GM12878 (cell line): ENCODE data around the gene HOXB6. TPM values are rescaled to one million over a fixed set of nuclear protein-coding genes. Genes with fewer than 3 reads are reported as not detected.

ENCODE experiments used
- ATAC-seq: fragments of 200-7000 bp; cut with Tn5 transposase; 3 replicates; pipeline ENCODE4 v1.9.1; 2020; ENCODE audit warnings: mild to moderate bottlenecking, moderate library complexity
- BruUV-seq: library from RNA; stranded (reverse); fragments of 400-500 nt; replicated peaks from 2 replicates; lab custom pipeline; 2021; lab: Mats Ljungman, UMichigan
- CTCF ChIA-PET: fragments of 300-600 bp; sonication (Branson Sonifier 250); formaldehyde crosslinking; extraction: SDS; loops from one replicate; lab custom pipeline; 2021; ENCODE audit warnings: inconsistent platforms; lab: Yijun Ruan, JAX
- POLR2A ChIA-PET: fragments of 350-600 bp; formaldehyde crosslinking; extraction: SDS; loops from one replicate; lab custom pipeline; 2021; ENCODE audit warnings: inconsistent platforms; lab: Charles Lee
- RAD21 ChIA-PET: fragments of 300-600 bp; sonication (Branson Sonifier 250); formaldehyde crosslinking; loops from one replicate; lab custom pipeline; 2023; ENCODE audit warnings: antibody characterized with exemption; ENCODE audit not compliant: unreplicated experiment; lab: Charles Lee
- SMC1A ChIA-PET: fragments of 300-600 bp; sonication (Branson Sonifier 250); formaldehyde crosslinking; loops from one replicate; lab custom pipeline; 2023; ENCODE audit not compliant: unreplicated experiment, uncharacterized antibody; lab: Charles Lee
- DNase-seq: peaks from one replicate; pipeline ENCODE4 v3.0.0-alpha.2; 2011; ENCODE audit warnings: low read depth, low spot score
- FAIRE-seq: peaks from 3 replicates; lab custom pipeline; 2011; peaks lifted over from hg19 to GRCh38; lab: Jason Lieb, UNC
- H2AFZ ChIP-seq: 2 replicates; pipeline ENCODE4 v1.6.0; 2011; ENCODE audit warnings: low read depth, low read length, control low read depth; ENCODE audit not compliant: control insufficient read depth
- H3K27ac ChIP-seq: 2 replicates; pipeline ENCODE4 v1.5.1; 2011; ENCODE audit warnings: control low read depth; ENCODE audit not compliant: control insufficient read depth, insufficient read depth
- H3K27me3 ChIP-seq, 2 experiments: replicated peaks in 1 of 2; 2 replicates each; pipeline versions ENCODE4 v1.6.0 to v1.6.1; 2011; ENCODE audit warnings: low read length in 1 of 2; ENCODE audit not compliant: control insufficient read depth in 2 of 2, insufficient read depth in 2 of 2
- H3K36me3 ChIP-seq, 2 experiments: 2 replicates each; pipeline ENCODE4 v1.5.1; 2011; ENCODE audit warnings: low read length in 1 of 2; ENCODE audit not compliant: control insufficient read depth in 2 of 2, insufficient read depth in 2 of 2
- H3K4me1 ChIP-seq: 2 replicates; pipeline ENCODE4 v1.6.1; 2011; ENCODE audit warnings: mild to moderate bottlenecking, low read length, moderate library complexity, mixed read lengths; ENCODE audit not compliant: control insufficient read depth, insufficient read depth
- H3K4me2 ChIP-seq: 2 replicates; pipeline ENCODE4 v1.6.0; 2011; ENCODE audit warnings: control low read depth; ENCODE audit not compliant: control insufficient read depth, insufficient read depth
- H3K4me3 ChIP-seq: fragments of 200-600 bp; sonication (generic); 2 replicates; pipeline ENCODE4 v1.5.1; 2016
- H3K79me2 ChIP-seq: 2 replicates; pipeline ENCODE4 v1.6.0; 2011; ENCODE audit warnings: low read length; ENCODE audit not compliant: control insufficient read depth, insufficient read depth
- H3K9ac ChIP-seq: 2 replicates; pipeline ENCODE4 v1.8.0; 2011; ENCODE audit warnings: low read length, control low read depth, mixed read lengths; ENCODE audit not compliant: control insufficient read depth, insufficient read depth
- H3K9me3 ChIP-seq: replicated peaks from 3 replicates; pipeline ENCODE4 v1.5.1; 2011; ENCODE audit warnings: mild to moderate bottlenecking, low read length; ENCODE audit not compliant: control insufficient read depth, insufficient read depth
- H4K20me1 ChIP-seq: 2 replicates; pipeline ENCODE4 v1.6.0; 2011; ENCODE audit not compliant: control insufficient read depth, insufficient read depth
- WGBS: methylation state at CpG from one replicate; pipeline ENCODE4 v1.1.6; 2016; ENCODE audit warnings: low lambda C conversion rate; ENCODE audit not compliant: insufficient replicate concordance, insufficient coverage; ENCODE audit errors: missing lambda C conversion rate; 5-methylcytosine and 5-hydroxymethylcytosine counted together
- in situ Hi-C: fragments of 300-500 bp; cut with MboI; formaldehyde crosslinking; loops from 9 replicates; pipeline ENCODE4 v1.14.3; 2018; ENCODE audit warnings: mixed read lengths
- intact Hi-C: fragments of 100-400 bp; cut with micrococcal nuclease; formaldehyde crosslinking; loops from one replicate; pipeline ENCODE4 v1.14.2; 2022; ENCODE audit not compliant: unreplicated experiment
- polyA plus RNA-seq, 11 experiments: library from polyadenylated mRNA; depleted of rRNA in 4 of 11; unstranded in 6 of 11; stranded (reverse) in 5 of 11; fragments of >200 nt; fragmentation: Nextera tagmentation in 4 of 11; fragmentation: Illumina TruSeq in 1 of 11; extraction: Ambion mirVana in 4 of 11; extraction: Trizol in 1 of 11; gene quantifications; 1 replicate in 1 of 11; 2 replicates in 10 of 11; pipeline versions ENCODE4 v1.2.1 to v1.2.3, GENCODE V29; 2011 to 2016; ENCODE audit warnings: inconsistent platforms in 2 of 11, missing spikeins in 2 of 11, low read depth in 1 of 11
- total RNA-seq, 4 experiments: library from RNA; depleted of rRNA in 3 of 4; stranded (reverse); fragments of >200 nt in 3 of 4; fragmentation: Illumina TruSeq in 1 of 4; extraction: Trizol in 1 of 4; gene quantifications; 2 replicates each; pipeline versions ENCODE4 v1.2.1 to v1.2.3, GENCODE V29; 2013 to 2021
- TF ChIP-seq, protein P1 (sequence below): fragments of 450-650 bp; IDR thresholded peaks from 2 replicates; pipeline ENCODE4 v1.6.1; 2017; ENCODE audit warnings: mild to moderate bottlenecking, low read depth, inconsistent platforms; ENCODE audit not compliant: poor library complexity, severe bottlenecking

The HOXB6 gene
- total and polyA plus RNA-seq, 10 of the 15 experiments (the other 5 are each of a cell fraction or from before 2014, with no cell fraction given), result 0.04 to 0.51 (median 0.09) TPM; not detected in 2

DNA sequence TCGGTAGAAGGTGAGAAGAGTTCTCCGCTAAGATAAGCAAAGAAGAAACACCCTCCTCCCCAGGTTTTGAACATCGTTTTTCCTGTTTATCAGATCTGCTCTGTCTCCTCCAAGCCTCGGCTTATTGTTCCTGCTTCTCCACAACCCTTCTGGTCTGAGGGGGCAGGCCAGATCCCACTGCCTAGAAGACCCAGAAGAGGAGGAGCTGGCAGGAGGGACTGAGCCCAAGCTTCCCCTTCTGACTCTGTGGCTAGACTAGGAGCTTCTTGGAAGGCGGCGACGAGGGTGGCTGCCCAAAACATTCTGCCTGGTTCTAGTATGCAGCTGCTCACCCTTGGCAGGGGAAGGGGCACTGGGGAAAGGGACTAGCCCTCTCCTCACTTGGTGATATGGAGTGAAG is 6.0 kb downstream of the HOXB6 start:
- Histone ChIP-seq H4K20me1 (no peaks in the 10 kb centered on the region), H3K4me2 (no peak overlapping the region), H3K9ac (no peak overlapping the region), H2AFZ (no peak overlapping the region), H3K36me3 (no peaks in the 10 kb centered on the region), H3K79me2 (no peaks in the 10 kb centered on the region), H3K4me3 (no peak overlapping the region), H3K4me1 (peaks cover 10% of the 10 kb centered on the region), H3K9me3 (no peaks in the 10 kb centered on the region), H3K27me3 (peaks cover 15 to 47% of the 10 kb centered on the region in 2 experiments), H3K27ac (no peak overlapping the region)
- no peak for FAIRE-seq
- BruUV-seq, result no TSS peak
- WGBS, result 43% methylated on average over 7 of the region's 7 CpGs
- no peak for DNase-seq
- intact Hi-C loops, result no loop called here
- RAD21 ChIA-PET, result interaction anchor here (1.0 to 1.2 kb wide), 2 partner anchors 280 to 518 kb away, joined by 3 read pairs; no protein-coding TSS in a partner anchor
- TF ChIP-seq, protein P1, sequence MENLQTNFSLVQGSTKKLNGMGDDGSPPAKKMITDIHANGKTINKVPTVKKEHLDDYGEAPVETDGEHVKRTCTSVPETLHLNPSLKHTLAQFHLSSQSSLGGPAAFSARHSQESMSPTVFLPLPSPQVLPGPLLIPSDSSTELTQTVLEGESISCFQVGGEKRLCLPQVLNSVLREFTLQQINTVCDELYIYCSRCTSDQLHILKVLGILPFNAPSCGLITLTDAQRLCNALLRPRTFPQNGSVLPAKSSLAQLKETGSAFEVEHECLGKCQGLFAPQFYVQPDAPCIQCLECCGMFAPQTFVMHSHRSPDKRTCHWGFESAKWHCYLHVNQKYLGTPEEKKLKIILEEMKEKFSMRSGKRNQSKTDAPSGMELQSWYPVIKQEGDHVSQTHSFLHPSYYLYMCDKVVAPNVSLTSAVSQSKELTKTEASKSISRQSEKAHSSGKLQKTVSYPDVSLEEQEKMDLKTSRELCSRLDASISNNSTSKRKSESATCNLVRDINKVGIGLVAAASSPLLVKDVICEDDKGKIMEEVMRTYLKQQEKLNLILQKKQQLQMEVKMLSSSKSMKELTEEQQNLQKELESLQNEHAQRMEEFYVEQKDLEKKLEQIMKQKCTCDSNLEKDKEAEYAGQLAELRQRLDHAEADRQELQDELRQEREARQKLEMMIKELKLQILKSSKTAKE, result no peak
- POLR2A ChIA-PET, result no interaction called here
- no peak for ATAC-seq
- SMC1A ChIA-PET, result interaction anchor here (0.8 to 1.1 kb wide), 2 partner anchors 10 to 263 kb away, joined by 3 to 4 read pairs; no protein-coding TSS in a partner anchor
- in situ Hi-C loops, result loop anchor here (5.0 kb wide), 1 partner anchor 336 kb away; no protein-coding TSS in a partner anchor
- CTCF ChIA-PET, result interaction anchor here (1.6 to 2.2 kb wide), 2 partner anchors 20 to 247 kb away, joined by 5 to 7 read pairs; no protein-coding TSS in a partner anchor
